Erythroblast (primary cell): Measurements from ENCODE around the gene CRYBG2.

Experiments used
- DNase-seq, 2 experiments: peaks; one replicate each; lab custom pipeline; 2025; lab: John Stamatoyannopoulos, UW
- GATA1 ChIP-seq: IDR thresholded peaks from 2 replicates; pipeline ENCODE4 v1.6.1; 2011; ENCODE audit warnings: low read depth, mild to moderate bottlenecking, control low read depth, low read length, moderate library complexity
- POLR2A ChIP-seq: IDR thresholded peaks from 2 replicates; pipeline ENCODE4 v1.6.1; 2011; ENCODE audit warnings: mild to moderate bottlenecking, low read length

The CRYBG2 gene

DNA sequence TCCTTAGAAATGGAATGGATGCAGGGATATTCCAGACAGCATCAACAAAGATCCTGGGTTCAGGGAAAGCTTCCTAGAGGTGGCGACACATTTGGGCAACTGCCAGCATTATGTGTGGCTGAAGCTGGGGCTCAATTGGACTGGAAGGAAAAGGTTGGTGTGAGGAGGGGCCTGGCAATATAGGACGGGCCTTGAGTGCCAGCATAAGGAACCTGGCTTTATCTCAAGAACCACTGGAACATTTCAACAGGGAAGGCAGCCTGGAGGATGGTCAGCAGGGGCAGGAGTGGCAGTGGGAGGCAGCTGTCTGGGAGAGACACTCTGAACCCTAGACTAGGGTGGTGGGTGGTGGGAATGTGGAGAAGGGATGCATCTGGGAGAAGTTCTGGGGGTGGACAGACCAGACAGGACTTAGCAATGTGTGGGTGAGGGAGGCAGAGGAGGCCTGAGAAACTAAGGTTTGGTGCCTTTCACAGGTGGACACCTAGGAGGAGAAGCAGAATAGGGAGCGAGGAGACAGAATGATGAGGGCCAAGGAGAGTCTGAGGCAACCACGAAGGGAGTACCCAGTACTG is 70.6 kb downstream of the CRYBG2 start:
- peak in 1 of 2 experiments; percentile 30 for DNase-seq
- no peak for TF ChIP-seq GATA1
- no peak for TF ChIP-seq POLR2A

GRCh38 chr1:26282401-26282918 is 71.5 kb downstream of the CRYBG2 start:
- TF ChIP-seq GATA1: no peak
- no peak for TF ChIP-seq POLR2A
- DNase-seq: no peak

DNA sequence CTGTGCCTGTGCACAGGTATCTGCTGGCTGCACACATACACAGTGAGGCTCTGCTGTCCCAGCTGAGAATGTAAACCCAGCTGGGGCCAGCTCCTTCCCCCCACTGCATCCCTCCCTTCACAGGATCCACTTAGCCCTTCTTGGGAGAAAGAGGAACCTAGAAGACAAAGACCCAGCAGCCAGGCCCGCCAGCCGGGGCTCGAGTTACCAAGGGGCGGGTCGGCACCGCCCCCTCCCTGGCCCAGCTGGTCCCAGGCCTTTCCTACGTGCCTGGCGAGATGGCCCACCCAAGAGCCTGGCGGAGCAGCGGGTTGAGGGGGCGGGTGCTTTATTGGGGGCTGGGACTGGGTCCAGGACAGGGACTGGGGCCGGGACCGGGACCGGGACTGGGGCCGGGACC is 72.0 kb downstream of the CRYBG2 start:
- no peak for DNase-seq
- no peak for TF ChIP-seq GATA1
- TF ChIP-seq POLR2A: peak; percentile 5

GRCh38 chr1:26281091-26281958 is 72.6 kb downstream of the CRYBG2 start:
- no peak for DNase-seq
- peak; percentile 38 for TF ChIP-seq POLR2A
- TF ChIP-seq GATA1: no peak

DNA sequence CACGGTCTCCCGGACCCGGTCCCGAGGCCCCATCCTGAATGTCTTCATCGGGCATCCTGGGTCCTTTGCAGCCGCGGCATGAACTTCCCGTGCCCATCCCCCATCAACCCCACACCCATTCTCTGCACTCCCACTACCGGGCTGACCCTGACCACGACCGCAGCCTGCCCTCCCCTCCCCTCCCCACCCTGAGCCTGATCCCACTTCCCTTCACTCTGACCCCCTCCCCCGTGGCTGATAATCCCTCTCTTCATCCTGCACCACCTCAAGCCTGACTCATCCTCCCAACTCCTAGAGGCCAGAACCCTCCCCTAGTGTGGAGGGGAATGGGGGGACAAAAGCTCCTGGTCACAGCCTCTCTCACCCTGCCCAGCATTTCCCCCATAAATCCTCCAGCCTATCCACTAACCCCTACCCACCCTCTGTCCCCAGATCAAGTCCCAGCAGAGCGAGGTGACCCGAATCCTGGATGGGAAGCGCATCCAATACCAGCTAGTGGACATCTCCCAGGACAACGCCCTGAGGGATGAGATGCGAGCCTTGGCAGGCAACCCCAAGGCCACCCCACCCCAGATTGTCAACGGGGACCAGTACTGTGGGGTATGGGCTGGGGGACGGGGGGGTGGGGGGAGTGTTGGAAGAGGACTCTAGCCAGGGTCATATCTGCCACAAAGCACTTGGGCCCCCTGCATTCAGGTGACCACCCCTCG is 73.4 kb downstream of the CRYBG2 start:
- TF ChIP-seq POLR2A: no peak
- no peak for TF ChIP-seq GATA1
- DNase-seq: peak in 1 of 2 experiments; percentile 53

DNA sequence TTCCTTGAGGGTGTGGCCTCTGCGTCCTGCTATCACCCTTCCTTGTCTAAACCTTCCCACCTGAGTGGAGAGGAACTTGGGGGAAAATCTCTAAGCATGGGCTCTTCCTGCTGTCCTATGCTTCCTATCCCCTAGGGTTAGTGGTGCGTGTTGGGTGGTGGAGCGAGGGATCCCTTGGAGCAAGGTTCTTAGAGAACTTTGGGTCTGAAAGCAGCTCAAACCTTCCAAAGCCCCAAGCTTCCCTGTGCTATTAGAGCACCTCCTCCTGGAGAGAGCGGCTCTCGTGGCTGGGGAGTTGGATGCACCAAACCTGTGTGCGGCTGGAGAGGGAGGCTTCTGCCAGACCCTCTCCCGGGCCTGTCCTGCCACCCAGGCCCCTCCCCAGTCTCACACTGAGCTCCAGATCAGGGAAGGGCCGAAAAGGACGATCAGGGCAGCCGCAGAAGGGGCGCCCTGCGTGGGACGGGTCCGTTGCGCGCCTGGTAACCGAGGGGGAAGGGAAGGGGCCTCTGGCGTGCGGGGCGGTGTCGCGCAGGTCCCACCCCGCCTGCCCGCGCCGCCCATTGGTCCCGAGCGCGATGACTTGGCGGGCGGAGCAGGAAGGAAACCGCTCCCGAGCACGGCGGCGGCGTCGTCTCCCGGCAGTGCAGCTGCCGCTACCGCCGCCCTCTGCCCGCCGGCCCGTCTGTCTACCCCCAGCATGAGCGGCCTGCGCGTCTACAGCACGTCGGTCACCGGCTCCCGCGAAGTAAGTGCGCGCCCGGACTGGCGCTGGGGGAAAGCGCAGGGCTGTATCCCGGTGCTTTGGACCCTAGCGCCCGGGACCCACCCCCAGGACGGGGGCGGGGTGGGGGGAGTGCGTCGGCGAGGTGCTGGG is 74.2 kb downstream of the CRYBG2 start, which contains the start of gene SH3BGRL3:
Gene SH3BGRL3 (plus strand): TSS at position 631 of the 877 bp plus-strand sequence. CDS start 70 bp downstream, at position 701.
- TF ChIP-seq POLR2A (peak; percentile 90), GATA1 (no peak)
- peak in 1 of 2 experiments; percentile 92 for DNase-seq

- TF ChIP-seq POLR2A: no peak
- no peak for TF ChIP-seq GATA1
- DNase-seq: peak in 1 of 2 experiments; percentile 56
Observed at GRCh38 chr1:26278724-26279455, 75.0 kb downstream of the CRYBG2 start.

DNA sequence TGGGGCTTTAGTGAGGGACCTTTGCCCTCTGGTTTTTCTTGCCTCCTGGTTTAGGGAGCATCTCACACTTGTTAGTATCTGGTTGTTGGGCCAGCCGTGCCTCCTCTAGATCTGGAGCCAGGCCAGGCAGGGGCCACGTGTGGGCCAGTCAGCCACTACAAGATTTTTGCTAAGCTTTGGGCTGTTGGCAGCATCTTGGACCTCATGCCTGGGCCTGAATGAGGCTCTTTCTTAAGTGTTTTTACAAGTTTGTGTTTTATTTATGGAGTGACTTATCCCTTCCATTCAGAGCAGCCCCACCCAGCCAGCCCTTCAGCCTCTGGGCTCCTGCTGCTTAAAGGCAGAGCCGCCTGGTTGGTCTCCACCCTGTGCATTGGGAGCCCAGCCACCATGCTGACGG is 75.6 kb downstream of the CRYBG2 start:
- peak in 1 of 2 experiments; percentile 71 for DNase-seq
- no peak for TF ChIP-seq GATA1
- TF ChIP-seq POLR2A: peak; percentile 22

DNA sequence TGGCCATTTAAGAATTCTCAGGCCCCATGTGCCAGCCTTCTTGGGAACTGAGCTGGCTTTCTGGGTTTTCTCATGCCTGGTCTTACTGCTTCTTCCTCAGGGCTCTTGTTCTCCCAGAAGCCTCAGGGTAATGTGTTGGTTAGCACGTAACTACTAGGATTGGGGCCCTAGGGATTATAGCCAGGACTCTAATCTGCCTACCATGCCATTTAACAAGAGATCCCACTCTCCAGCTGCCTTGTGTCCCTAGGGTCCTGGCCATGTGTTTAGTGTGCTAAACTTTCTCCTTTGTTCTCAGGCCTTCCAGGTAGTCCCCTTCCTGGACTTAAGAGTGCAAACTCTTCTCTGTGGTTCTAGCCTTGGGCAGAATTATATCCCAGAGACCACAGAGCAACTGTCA is 76.2 kb downstream of the CRYBG2 start:
- TF ChIP-seq POLR2A: no peak
- TF ChIP-seq GATA1: no peak
- no peak for DNase-seq

DNA sequence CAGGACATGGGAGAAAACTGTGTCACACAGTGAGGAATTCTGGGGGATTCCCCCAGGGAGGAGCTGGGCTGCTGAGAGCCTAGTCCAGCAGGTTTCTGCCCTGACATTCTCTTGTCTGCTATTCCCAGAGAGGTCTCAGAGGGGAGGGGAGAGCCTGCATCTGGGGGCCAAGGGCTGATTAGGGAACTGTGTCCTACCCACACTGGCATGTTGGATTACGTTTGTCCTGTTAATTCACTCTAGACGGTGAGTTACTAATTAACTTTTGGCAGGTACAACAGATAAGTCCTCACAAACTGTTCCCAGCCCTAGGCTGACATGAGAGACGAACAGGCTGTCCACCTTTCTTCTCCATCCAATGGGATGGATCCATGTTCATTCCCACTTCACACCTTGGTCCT is 76.7 kb downstream of the CRYBG2 start:
- no peak for DNase-seq
- TF ChIP-seq POLR2A (no peak), GATA1 (no peak)

DNA sequence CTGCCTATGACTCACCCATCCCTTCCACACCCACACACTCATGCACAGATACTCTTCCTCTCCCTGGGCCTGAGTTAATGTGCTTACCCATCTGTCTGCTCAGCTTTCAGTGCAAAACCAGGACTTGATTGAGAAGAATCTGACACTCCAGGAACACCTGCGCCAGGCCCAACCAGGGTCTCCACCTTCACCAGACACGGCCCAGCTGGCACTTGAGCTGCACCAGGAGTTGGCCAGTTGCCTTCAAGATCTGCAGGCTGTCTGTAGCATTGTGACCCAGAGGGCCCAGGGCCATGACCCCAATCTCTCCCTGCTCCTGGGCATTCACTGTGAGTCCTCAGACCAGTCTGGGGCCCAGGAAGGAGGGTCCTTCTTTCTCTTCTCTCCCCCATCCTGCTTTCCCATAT is 77.5 kb downstream of the CRYBG2 start:
- no peak for TF ChIP-seq GATA1
- no peak for TF ChIP-seq POLR2A
- no peak for DNase-seq

DNA sequence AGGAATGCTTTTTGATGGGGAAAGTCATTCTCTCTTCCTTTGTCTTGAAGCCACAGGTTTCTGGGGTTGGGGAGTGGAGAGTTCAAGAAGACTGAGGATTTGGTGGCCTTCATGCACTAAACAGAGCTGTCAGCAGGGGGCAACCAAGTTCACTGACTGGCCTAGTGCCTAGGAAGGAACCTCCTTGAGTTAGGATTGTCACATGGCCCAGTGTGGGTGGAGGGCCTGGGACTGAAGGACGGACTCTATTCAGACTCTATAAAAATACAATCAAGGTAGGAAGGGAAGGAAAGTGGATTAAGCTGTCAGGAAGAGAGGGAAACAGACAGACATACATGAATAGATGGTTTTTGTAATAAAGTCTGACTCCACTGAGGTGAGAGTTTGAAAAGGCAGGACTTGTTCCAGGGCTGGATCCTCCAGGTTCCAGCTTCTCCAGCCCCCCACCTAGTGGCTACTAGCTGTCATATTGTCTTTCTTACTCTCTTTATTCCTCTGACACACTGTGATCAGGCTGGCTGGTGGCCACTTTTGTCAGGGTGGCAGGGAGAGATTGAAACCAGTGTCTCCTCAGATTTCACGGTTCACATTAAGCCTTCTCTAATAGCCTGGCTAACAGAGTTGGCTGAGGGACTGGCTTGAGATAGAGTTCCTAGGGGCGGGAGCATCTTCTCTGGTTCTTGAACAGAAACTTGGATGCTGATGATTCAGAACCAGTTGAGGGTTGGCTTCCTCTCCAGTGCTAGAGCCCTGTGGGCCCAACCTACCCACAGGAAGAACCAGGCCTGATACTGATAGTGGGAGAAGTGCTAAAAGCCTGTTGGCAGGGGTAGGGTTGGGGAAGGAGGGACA is 78.1 kb downstream of the CRYBG2 start:
- DNase-seq: peak in 1 of 2 experiments; percentile 92
- TF ChIP-seq GATA1: no peak
- TF ChIP-seq POLR2A: peak; percentile 56
